T-helper 2 cell (primary cell): ENCODE measurements around the gene IFIT3.
A peak's percentile ranks its signal among the peaks of the same experiment; 100 is the strongest.
"Not testable (repeated sequence)": the region's sequence is repeated elsewhere in the genome, so short reads cannot be mapped to it uniquely, and the experiment has no call there.

Source experiments
- DNase-seq, 5 experiments: peaks; one replicate each; pipeline versions ENCODE4 v3.0.0 to v3.0.0-alpha.2; 2012 to 2022

Gene IFIT3

GRCh38 chr10:89336241-89336640 lies 8.4 kb downstream of the IFIT3 start:
- DNase-seq = no peak

GRCh38 chr10:89337484-89337883 lies 9.7 kb downstream of the IFIT3 start:
- DNase-seq = peak in 2 of 5 experiments; percentile 18 to 58

- DNase-seq = no peak
Observed at GRCh38 chr10:89338713-89339112, 10.9 kb downstream of the IFIT3 start.

- no peak for DNase-seq
Observed at GRCh38 chr10:89339875-89340274, 12.1 kb downstream of the IFIT3 start.

- no peak for DNase-seq
Observed at GRCh38 chr10:89341649-89342048, 13.9 kb downstream of the IFIT3 start.

GRCh38 chr10:89342206-89342958 lies 14.6 kb downstream of the IFIT3 start:
- DNase-seq = no peak

GRCh38 chr10:89343089-89343767 lies 15.4 kb downstream of the IFIT3 start:
- no peak for DNase-seq

- DNase-seq = no peak
Observed at GRCh38 chr10:89344156-89344555, 16.4 kb downstream of the IFIT3 start.

- no peak for DNase-seq
Observed at GRCh38 chr10:89345367-89346000, 17.7 kb downstream of the IFIT3 start.

GRCh38 chr10:89346405-89347254 lies 18.8 kb downstream of the IFIT3 start:
- DNase-seq = no peak

- no peak for DNase-seq
Observed at GRCh38 chr10:89347701-89348457, 20.1 kb downstream of the IFIT3 start.

- DNase-seq = no peak
Observed at GRCh38 chr10:89348481-89348880, 20.7 kb downstream of the IFIT3 start.

- DNase-seq = no peak
Observed at GRCh38 chr10:89348975-89349374, 21.2 kb downstream of the IFIT3 start.

GRCh38 chr10:89350631-89351315 lies 23.0 kb downstream of the IFIT3 start:
- DNase-seq = not testable (repeated sequence)

GRCh38 chr10:89351412-89351779 lies 23.6 kb downstream of the IFIT3 start:
- DNase-seq = peak in 1 of 5 experiments; percentile 57

GRCh38 chr10:89351780-89352597 lies 24.2 kb downstream of the IFIT3 start:
- no peak for DNase-seq

- DNase-seq = no peak
Observed at GRCh38 chr10:89352802-89353201, 25.0 kb downstream of the IFIT3 start.

- DNase-seq = no peak
Observed at GRCh38 chr10:89355394-89355931, 27.7 kb downstream of the IFIT3 start.

- DNase-seq = no peak
Observed at GRCh38 chr10:89357096-89357495, 29.3 kb downstream of the IFIT3 start.

- no peak for DNase-seq
Observed at GRCh38 chr10:89357975-89358374, 30.2 kb downstream of the IFIT3 start.
